Progenitor cell of endocrine pancreas (in vitro differentiated cells): ENCODE data around the gene CMIP. TPM values are rescaled to one million over a fixed set of nuclear protein-coding genes. Genes with fewer than 3 reads are reported as not detected.

Experiments
- DNase-seq: peaks from one replicate; pipeline ENCODE4 v3.0.0; 2021; ENCODE audit warnings: low spot score; ENCODE audit not compliant: unreplicated experiment
- H3K27ac Mint-ChIP-seq: 2 replicates; pipeline ENCODE4 v1.8.0; 2021; ENCODE audit warnings: mild to moderate bottlenecking, moderate library complexity, mixed read lengths
- H3K27me3 Mint-ChIP-seq: 2 replicates; pipeline ENCODE4 v1.8.0; 2021; ENCODE audit warnings: mixed read lengths
- H3K36me3 Mint-ChIP-seq: 2 replicates; pipeline ENCODE4 v1.8.0; 2022; ENCODE audit warnings: mixed read lengths; ENCODE audit not compliant: insufficient read depth
- H3K4me1 Mint-ChIP-seq: 2 replicates; pipeline ENCODE4 v1.8.0; 2021; ENCODE audit warnings: low read depth, mixed read lengths
- H3K4me3 Mint-ChIP-seq: 2 replicates; pipeline ENCODE4 v1.8.0; 2021; ENCODE audit warnings: low read depth, mild to moderate bottlenecking, moderate library complexity, mixed read lengths
- H3K9me3 Mint-ChIP-seq: 2 replicates; pipeline ENCODE4 v1.8.0; 2021; ENCODE audit warnings: low read depth, mixed read lengths
- CTCF ChIP-seq: fragments of 200-600 bp; sonication (generic); IDR thresholded peaks from one replicate; pipeline ENCODE4 v1.5.0; 2021; ENCODE audit warnings: antibody characterized with exemption, mild to moderate bottlenecking; ENCODE audit not compliant: unreplicated experiment
- total RNA-seq: library from RNA; stranded (reverse); gene quantifications from 2 replicates; pipeline ENCODE4 v1.2.1, GENCODE V29; 2021

Gene CMIP
- total RNA-seq, 1 donor from 2014 or later = 62.7 TPM

GRCh38 chr16:81571175-81571574 is 126.6 kb downstream of the CMIP start:
- Mint-ChIP-seq H3K27ac (no peak overlapping the region), H3K4me1 (peaks cover 3% of the 10 kb centered on the region), H3K36me3 (no peaks in the 10 kb centered on the region), H3K4me3 (no peak overlapping the region), H3K9me3 (no peaks in the 10 kb centered on the region), H3K27me3 (no peaks in the 10 kb centered on the region)
- no peak for DNase-seq
- no peak for TF ChIP-seq CTCF

GRCh38 chr16:81571592-81572385 is 127.2 kb downstream of the CMIP start:
- TF ChIP-seq CTCF = no peak
- DNase-seq = no peak
- Mint-ChIP-seq H3K36me3 (no peaks in the 10 kb centered on the region), H3K9me3 (no peaks in the 10 kb centered on the region), H3K4me3 (no peak overlapping the region), H3K27ac (no peak overlapping the region), H3K27me3 (no peaks in the 10 kb centered on the region), H3K4me1 (no peaks in the 10 kb centered on the region)

GRCh38 chr16:81572386-81573144 is 128.0 kb downstream of the CMIP start:
- Mint-ChIP-seq H3K27me3 (no peaks in the 10 kb centered on the region), H3K4me3 (no peak overlapping the region), H3K9me3 (no peaks in the 10 kb centered on the region), H3K27ac (no peak overlapping the region), H3K4me1 (no peaks in the 10 kb centered on the region), H3K36me3 (no peaks in the 10 kb centered on the region)
- no peak for DNase-seq
- no peak for TF ChIP-seq CTCF

- no peak for TF ChIP-seq CTCF
These were observed 129.0 kb downstream of the CMIP start for GRCh38 chr16:81573533-81574020.

GRCh38 chr16:81574168-81574567 is 129.6 kb downstream of the CMIP start:
- Mint-ChIP-seq H3K9me3 (no peaks in the 10 kb centered on the region), H3K27me3 (no peaks in the 10 kb centered on the region), H3K36me3 (no peaks in the 10 kb centered on the region), H3K4me3 (no peak overlapping the region), H3K4me1 (no peaks in the 10 kb centered on the region), H3K27ac (no peak overlapping the region)
- no peak for TF ChIP-seq CTCF
- DNase-seq = no peak

More at GRCh38 chr16:81573533-81574020, 129.0 kb downstream of the CMIP start:
- Mint-ChIP-seq H3K9me3 (no peaks in the 10 kb centered on the region), H3K4me3 (no peak overlapping the region), H3K36me3 (no peaks in the 10 kb centered on the region), H3K27ac (no peak overlapping the region), H3K27me3 (no peaks in the 10 kb centered on the region), H3K4me1 (no peaks in the 10 kb centered on the region)
- DNase-seq = no peak
